Right atrium auricular region (tissue), 2 donors: ENCODE data around the gene RAB5IF. TPM values are rescaled to one million over a fixed set of nuclear protein-coding genes. Genes with fewer than 3 reads are reported as not detected.

Experiments used
- DNase-seq: peaks from one replicate; pipeline ENCODE4 v3.0.0-alpha.2; 2019; ENCODE audit warnings: low spot score
- H3K27ac ChIP-seq, 2 donors: fragments of 200-600 bp; sonication (generic); 1 replicate in 1 of 2; 2 replicates in 1 of 2; pipeline ENCODE4 v1.5.1; 2016 to 2019
- H3K27me3 ChIP-seq, 2 donors: fragments of 200-600 bp; sonication (generic); one replicate each; pipeline versions ENCODE4 v1.5.1 to v1.6.0; 2017 to 2019
- H3K36me3 ChIP-seq: fragments of 200-600 bp; sonication (generic); one replicate; pipeline ENCODE4 v1.5.1; 2016
- H3K4me1 ChIP-seq, 2 donors: fragments of 200-600 bp; sonication (generic); one replicate each; pipeline versions ENCODE4 v1.5.1 to v1.6.0; 2017 to 2019
- H3K4me3 ChIP-seq, 2 donors: fragments of 200-600 bp; sonication (generic); 1 replicate in 1 of 2; 2 replicates in 1 of 2; pipeline ENCODE4 v1.5.1; 2017 to 2019; ENCODE audit warnings: mild to moderate bottlenecking in 1 of 2, moderate library complexity in 1 of 2
- H3K9me3 ChIP-seq, 2 donors: fragments of 200-600 bp; sonication (generic); one replicate each; pipeline ENCODE4 v1.5.1; 2019
- CTCF ChIP-seq, 2 donors: fragments of 200-600 bp; sonication (generic); IDR thresholded peaks; one replicate each; pipeline ENCODE4 v1.5.1; 2019; ENCODE audit warnings: antibody characterized with exemption in 2 of 2
- total RNA-seq, 2 donors: library from RNA; depleted of rRNA; stranded (reverse); fragments of >200 nt; gene quantifications; one replicate each; pipeline ENCODE4 v1.1.0, GENCODE V29; 2016

Gene RAB5IF
- total RNA-seq, 2 donors from 2014 or later = 70.9 to 83.0 TPM

GRCh38 chr20:36569847-36570429 is 35.6 kb upstream of the RAB5IF start:
- Histone ChIP-seq H3K4me1 (peaks cover 0 to 19% of the 10 kb centered on the region in 2 donors), H3K4me3 (no peak overlapping the region), H3K9me3 (peaks cover 0 to 8% of the 10 kb centered on the region in 2 donors), H3K27ac (no peak overlapping the region), H3K27me3 (no peaks in the 10 kb centered on the region), H3K36me3 (no peaks in the 10 kb centered on the region)
- TF ChIP-seq CTCF (IDR thresholded peaks at IDR 0.05) = no peak
- DNase-seq = no peak

DNA sequence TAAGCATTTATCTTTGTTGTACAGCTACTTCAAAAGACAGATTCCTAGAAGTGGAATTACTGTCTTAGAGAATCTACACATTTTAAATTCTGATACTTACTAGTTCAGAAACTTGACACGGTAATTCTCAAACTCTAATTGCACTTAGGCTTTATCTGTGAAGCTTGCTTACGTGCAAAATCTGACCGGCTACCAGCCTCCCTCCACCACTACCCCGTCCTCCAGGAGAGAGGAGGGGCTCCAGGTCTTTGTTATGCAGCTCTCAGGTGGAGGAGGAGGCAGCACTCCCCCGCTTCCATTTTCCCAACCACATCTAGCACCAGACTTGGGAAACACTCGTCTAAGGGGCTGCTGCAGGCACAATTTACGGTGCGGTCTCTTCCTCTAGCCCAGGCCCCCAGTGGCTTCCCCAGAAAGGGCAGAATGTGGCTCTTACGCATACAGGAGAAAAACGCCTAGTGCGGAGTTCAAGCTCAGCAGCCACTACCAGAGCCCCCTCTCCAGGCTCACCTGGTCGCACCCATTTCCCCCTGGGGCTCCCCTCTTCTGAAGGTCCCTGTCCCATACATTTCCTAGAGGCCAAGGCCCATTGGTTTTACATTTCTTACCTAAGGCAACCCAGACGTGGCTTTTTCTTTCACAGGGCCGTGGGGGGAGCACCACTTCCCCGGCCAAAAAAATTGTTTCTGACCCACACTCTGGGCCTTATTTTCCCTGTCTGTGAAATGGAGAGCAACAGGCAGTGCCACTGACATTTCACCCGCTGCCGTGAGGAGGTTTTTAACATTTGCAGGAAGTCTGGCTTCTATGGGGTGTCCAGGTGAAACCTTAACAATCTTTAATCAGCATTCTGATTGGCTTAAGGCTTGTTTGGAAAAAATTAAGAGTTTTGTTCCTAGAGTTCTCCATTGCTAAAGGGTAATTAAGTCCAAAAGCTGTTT is 33.7 kb upstream of the RAB5IF start:
- H3K4me3 ChIP-seq = no peak overlapping the region
- H3K27me3 ChIP-seq = no peaks in the 10 kb centered on the region
- no peaks in the 10 kb centered on the region for H3K9me3 ChIP-seq
- peaks cover 0 to 33% of the 10 kb centered on the region in 2 donors for H3K4me1 ChIP-seq
- H3K36me3 ChIP-seq = no peaks in the 10 kb centered on the region
- DNase-seq = no peak
- peak overlapping the region; percentile 91 to 94 for H3K27ac ChIP-seq
- no peak for TF ChIP-seq CTCF (IDR thresholded peaks at IDR 0.05)

- peaks cover 0 to 33% of the 10 kb centered on the region in 2 donors for H3K4me1 ChIP-seq
Measured at GRCh38 chr20:36572701-36573102, 32.9 kb upstream of the RAB5IF start.

DNA sequence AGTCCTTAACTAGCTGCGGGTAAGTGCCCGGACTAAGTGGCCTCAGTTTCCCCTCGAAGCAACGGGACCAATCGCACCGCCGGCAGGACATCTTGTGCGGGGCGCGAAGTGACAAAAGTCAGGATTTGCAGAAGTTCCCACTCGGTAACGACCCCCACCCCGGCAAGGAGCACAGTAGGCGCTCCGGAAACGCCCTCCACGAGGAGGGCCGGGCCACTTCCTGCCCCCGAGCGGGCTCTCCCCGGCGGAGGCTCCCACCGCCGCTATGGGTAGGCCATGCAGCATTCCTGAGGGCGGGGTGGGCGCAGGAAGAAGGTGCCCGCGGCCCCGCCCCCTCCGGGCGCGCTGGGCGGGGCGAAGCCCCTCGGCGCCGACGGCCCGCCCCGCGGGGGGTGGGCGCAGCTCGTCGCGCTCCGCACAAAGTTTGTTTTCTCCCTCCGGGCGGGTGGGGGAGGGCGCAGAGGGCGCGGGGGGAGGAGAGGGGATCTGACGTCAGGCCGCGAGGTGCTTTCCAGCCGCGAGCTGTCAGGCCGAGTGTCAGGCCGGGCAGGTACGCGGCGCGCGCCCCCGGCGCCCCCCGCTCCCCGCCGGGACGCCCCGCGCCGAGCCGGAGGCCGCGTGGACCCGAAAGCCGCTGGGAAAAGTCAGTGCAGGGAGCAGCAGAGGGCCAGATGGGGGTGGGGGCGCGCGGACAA is 32.3 kb upstream of the RAB5IF start, which contains the start of gene TGIF2:
Gene TGIF2, plus strand, starts transcription at position 495 of the 695 bp plus-strand sequence. CDS start 5,178 bp downstream, outside the sequence.
- peak; percentile 83 for DNase-seq
- Histone ChIP-seq H3K27ac (peak within 1 kb of the TSS; percentile 91 to 94), H3K4me3 (peak within 1 kb of the TSS; percentile 88 to 91), H3K36me3 (no peaks in the 10 kb centered on the region), H3K9me3 (no peaks in the 10 kb centered on the region), H3K27me3 (no peaks in the 10 kb centered on the region), H3K4me1 (peaks cover 0 to 33% of the 10 kb centered on the region in 2 donors)
- no peak for TF ChIP-seq CTCF (IDR thresholded peaks at IDR 0.05)

More at GRCh38 chr20:36572701-36573102, 32.9 kb upstream of the RAB5IF start:
- Histone ChIP-seq H3K9me3 (no peaks in the 10 kb centered on the region), H3K27me3 (no peaks in the 10 kb centered on the region), H3K36me3 (no peaks in the 10 kb centered on the region), H3K4me3 (peak overlapping the region; percentile 88 to 91), H3K27ac (peak overlapping the region; percentile 91 to 94)
- no peak for DNase-seq
- TF ChIP-seq CTCF (IDR thresholded peaks at IDR 0.05) = no peak

DNA sequence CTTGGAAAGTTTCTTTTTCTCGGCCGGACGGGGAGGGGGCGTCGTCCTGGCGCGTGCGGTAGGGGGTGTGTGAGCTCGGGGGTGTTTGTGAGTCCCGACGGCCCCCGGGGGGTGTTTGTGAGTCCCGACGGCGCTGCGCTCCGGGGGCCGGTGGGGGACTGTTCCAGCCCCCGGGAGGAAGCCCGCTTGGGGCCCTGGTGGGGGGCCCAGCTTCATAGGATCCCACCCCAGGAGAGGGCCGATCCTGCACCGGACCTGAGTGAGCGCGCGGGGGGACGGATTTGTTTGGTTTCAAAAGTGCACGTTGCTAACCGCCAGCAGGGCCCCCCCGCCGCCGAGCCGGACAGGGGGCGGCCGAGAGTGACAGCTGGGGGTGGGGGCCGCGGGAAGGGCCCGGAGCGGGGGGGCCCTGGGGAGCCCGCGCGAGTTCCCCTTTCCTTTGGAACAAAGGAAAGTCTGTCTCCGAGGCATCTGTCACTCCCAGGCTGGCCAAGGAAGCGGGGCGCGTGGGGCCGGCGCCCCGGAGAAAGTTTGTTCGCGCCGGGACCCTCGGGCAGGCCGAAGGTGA is 31.7 kb upstream of the RAB5IF start:
- Histone ChIP-seq H3K27ac (peak overlapping the region; percentile 91 to 94), H3K36me3 (peaks cover 5% of the 10 kb centered on the region), H3K4me1 (peaks cover 0 to 33% of the 10 kb centered on the region in 2 donors), H3K9me3 (no peaks in the 10 kb centered on the region), H3K27me3 (no peaks in the 10 kb centered on the region), H3K4me3 (peak overlapping the region; percentile 88 to 91)
- no peak for DNase-seq
- TF ChIP-seq CTCF (IDR thresholded peaks at IDR 0.05) = peak in 1 of 2 donors; percentile 12
